Ascending aorta (tissue), 2 donors: ENCODE measurements around the gene CLCA1. TPM values are rescaled to one million over a fixed set of nuclear protein-coding genes. Genes with fewer than 3 reads are reported as not detected.

Experiments
- DNase-seq, 2 donors: peaks; one replicate each; pipeline ENCODE4 v3.0.0-alpha.2; 2019; ENCODE audit warnings: low spot score in 2 of 2
- H3K27ac ChIP-seq, 2 donors: fragments of 200-600 bp; sonication (generic); one replicate each; pipeline ENCODE4 v1.5.1; 2016 to 2017; ENCODE audit warnings: mild to moderate bottlenecking in 1 of 2
- H3K27me3 ChIP-seq: fragments of 200-600 bp; sonication (generic); one replicate; pipeline ENCODE4 v1.5.1; 2017
- H3K36me3 ChIP-seq, 2 donors: fragments of 200-600 bp; sonication (generic); one replicate each; pipeline ENCODE4 v1.5.1; 2016
- H3K4me1 ChIP-seq, 2 donors: fragments of 200-600 bp; sonication (generic); one replicate each; pipeline ENCODE4 v1.5.1; 2016 to 2017; ENCODE audit warnings: mild to moderate bottlenecking in 1 of 2
- H3K4me3 ChIP-seq, 2 donors: fragments of 200-600 bp; sonication (generic); one replicate each; pipeline ENCODE4 v1.5.1; 2016 to 2017; ENCODE audit warnings: mild to moderate bottlenecking in 1 of 2
- H3K9me3 ChIP-seq, 2 donors: fragments of 200-600 bp; sonication (generic); one replicate each; pipeline ENCODE4 v1.5.1; 2016
- intact Hi-C: fragments of 100-400 bp; cut with DNase I; formaldehyde crosslinking; loops from one replicate; pipeline ENCODE4 v1.15.1; 2023
- total RNA-seq: library from RNA; depleted of rRNA; stranded (reverse); fragments of >200 nt; gene quantifications from one replicate; pipeline ENCODE4 v1.1.0, GENCODE V29; 2016
- TF ChIP-seq, protein P1 (sequence below), 3 experiments: fragments of 200-600 bp in 2 of 3; fragments of 450-650 bp in 1 of 3; sonication (generic) in 2 of 3; IDR thresholded peaks; one replicate each; pipeline ENCODE4 v1.5.1; 2016 to 2019; ENCODE audit warnings: antibody characterized with exemption in 3 of 3, mild to moderate bottlenecking in 1 of 3, moderate library complexity in 1 of 3

CLCA1 gene
- total RNA-seq, 1 donor from 2014 or later = not detected

DNA sequence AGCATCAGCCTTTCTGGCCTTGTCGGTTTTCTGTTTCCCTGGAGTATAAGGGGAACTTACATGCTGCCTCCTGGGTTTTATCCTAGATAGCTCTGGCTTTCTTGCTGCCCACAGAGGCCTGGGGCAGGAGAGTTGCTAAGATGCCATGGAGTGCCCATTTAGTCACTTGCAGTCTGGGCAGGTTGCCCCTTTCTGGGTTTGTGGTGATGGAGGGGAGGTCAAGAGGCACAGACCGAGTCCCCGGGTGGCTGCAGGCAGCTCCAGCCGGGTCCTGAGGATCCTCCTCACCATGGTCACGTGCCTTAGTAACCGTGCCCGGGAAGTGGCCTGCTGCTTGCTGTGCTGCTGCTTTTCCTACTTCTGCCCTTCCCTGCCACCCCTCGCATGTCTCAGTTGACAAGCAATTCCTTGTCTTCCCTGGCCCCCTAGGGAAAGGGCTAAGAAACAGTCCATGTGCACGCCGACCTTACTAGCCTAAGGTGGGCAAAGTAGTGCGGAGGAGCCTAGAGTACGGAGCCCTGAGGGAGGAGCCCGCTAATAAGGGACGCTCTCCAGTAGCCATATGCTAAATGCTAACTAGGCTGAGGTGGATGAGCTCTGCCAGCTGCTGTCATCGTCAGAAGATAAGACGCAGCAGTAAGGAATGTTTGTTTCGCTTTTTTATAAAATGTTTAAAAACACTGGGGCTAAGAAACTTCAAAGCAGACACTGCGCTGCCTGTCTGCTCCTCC lies 34.8 kb downstream of the CLCA1 start:
- Histone ChIP-seq H3K9me3 (no peaks in the 10 kb centered on the region), H3K4me3 (peak overlapping the region; percentile 18 to 21), H3K27me3 (no peaks in the 10 kb centered on the region), H3K27ac (no peak overlapping the region), H3K36me3 (no peaks in the 10 kb centered on the region), H3K4me1 (no peaks in the 10 kb centered on the region)
- TF ChIP-seq, protein P1, sequence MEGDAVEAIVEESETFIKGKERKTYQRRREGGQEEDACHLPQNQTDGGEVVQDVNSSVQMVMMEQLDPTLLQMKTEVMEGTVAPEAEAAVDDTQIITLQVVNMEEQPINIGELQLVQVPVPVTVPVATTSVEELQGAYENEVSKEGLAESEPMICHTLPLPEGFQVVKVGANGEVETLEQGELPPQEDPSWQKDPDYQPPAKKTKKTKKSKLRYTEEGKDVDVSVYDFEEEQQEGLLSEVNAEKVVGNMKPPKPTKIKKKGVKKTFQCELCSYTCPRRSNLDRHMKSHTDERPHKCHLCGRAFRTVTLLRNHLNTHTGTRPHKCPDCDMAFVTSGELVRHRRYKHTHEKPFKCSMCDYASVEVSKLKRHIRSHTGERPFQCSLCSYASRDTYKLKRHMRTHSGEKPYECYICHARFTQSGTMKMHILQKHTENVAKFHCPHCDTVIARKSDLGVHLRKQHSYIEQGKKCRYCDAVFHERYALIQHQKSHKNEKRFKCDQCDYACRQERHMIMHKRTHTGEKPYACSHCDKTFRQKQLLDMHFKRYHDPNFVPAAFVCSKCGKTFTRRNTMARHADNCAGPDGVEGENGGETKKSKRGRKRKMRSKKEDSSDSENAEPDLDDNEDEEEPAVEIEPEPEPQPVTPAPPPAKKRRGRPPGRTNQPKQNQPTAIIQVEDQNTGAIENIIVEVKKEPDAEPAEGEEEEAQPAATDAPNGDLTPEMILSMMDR (IDR thresholded peaks at IDR 0.05) = no peak
- intact Hi-C loops = loop anchor here (2.0 kb wide), 1 partner anchor 123 kb away; no protein-coding TSS in a partner anchor
- no peak for DNase-seq

DNA sequence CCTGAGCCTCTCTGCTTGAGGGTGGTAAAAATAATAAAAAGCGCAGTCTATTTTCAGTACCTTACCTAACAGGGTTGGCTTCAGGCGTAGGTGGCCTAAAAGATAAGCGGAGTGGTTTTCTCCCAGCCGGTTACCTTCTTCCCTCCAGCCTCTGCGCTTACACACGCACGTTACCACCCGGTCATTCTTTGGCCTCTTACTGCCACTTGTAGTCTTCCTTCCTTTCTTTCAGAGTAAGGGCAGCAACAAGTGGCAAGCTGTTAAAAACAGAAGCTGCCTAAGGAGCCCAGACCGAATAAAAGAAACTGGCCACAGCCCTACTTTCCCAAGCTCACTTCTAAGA lies 35.4 kb downstream of the CLCA1 start:
- Histone ChIP-seq H3K36me3 (no peaks in the 10 kb centered on the region), H3K4me3 (peak overlapping the region; percentile 18 to 21), H3K9me3 (no peaks in the 10 kb centered on the region), H3K27ac (no peak overlapping the region), H3K27me3 (no peaks in the 10 kb centered on the region), H3K4me1 (no peaks in the 10 kb centered on the region)
- intact Hi-C loops = no loop called here
- TF ChIP-seq, protein P1 (IDR thresholded peaks at IDR 0.05) = no peak
- DNase-seq = no peak

DNA sequence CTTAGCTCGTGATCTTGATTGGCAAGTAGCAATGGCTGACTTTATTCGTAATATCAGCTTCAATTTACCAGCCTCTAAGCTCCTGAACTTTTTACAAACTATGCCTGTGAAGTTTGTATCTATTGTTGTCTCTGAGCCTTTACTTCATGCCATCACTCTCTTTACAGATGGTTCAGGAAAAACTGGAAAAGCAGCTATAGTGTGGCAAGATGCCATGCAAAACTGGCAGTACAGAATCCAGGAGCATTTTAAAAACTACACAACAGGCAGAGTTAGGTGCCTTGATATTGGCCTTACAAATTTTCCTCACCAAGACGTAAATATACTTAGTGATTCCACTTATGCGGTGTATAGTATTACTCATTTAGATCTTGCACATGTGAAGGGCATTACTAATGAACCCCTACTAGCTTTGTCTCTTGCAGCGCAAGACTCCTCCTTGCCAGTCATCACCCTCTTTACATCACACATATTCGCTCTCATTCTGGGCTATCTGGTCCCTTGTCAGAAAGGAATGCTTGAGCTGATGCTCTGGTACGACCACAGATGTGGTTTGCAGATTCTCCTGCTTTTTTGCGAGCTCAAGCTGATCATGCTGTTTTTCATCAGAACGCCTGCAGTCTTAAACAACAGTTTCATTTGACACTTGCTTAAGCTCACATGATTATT lies 36.3 kb downstream of the CLCA1 start:
- TF ChIP-seq, protein P1 (IDR thresholded peaks at IDR 0.05) = no peak
- DNase-seq = no peak
- intact Hi-C loops = no loop called here
- Histone ChIP-seq H3K9me3 (no peaks in the 10 kb centered on the region), H3K27ac (no peak overlapping the region), H3K27me3 (no peaks in the 10 kb centered on the region), H3K4me1 (no peaks in the 10 kb centered on the region), H3K36me3 (no peaks in the 10 kb centered on the region), H3K4me3 (no peak overlapping the region)

DNA sequence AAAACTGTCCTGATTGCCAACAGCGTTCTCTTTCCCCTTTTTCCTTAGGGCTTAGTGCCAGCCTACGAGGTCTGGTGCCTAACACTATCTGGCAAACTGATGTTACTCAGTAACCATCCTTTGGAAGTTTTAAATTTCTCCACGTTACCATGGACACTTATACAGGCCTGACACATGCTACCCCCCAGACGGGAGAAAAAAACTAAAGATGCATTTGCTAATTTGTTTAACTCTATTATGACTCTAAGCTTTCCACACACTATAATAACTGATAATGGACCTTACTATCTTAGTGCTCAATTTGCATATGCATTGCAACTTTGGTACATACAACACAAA lies 36.8 kb downstream of the CLCA1 start:
- no peaks in the 10 kb centered on the region for H3K9me3 ChIP-seq
- H3K27ac ChIP-seq = no peak overlapping the region
- no peaks in the 10 kb centered on the region for H3K36me3 ChIP-seq
- H3K4me1 ChIP-seq = no peaks in the 10 kb centered on the region
- intact Hi-C loops = no loop called here
- H3K27me3 ChIP-seq = no peaks in the 10 kb centered on the region
- no peak overlapping the region for H3K4me3 ChIP-seq
- no peak for DNase-seq
- TF ChIP-seq, protein P1 (IDR thresholded peaks at IDR 0.05) = no peak

DNA sequence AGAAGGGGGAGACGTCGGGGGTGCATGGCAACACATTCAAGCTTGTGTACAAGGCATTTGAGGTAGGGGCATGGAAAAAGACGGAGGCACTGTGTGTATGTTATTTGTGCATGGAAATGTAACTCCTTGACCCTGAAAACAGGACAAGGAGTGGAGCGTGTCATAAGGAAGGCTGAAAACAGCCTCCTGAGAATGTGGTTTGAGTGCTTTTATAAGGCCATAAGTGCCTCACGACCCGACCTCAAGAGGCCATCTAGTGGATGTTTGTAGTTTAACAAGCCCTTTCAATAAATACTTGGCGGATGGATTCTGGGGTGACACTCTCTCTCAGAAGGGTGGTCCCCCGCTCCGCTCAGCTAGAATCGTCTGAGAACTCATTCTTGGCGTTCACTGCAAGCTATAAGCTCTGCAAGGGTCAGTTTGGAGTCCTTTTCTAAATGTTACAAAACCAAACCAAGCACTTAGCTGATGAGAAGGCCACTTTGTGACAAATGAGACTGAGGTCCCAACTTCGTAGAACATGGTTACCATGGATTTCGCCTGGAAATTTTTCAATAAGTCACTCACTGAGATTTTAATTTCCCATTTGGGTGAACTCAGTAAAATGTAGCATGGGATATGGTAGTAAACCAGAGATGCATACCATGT lies 39.3 kb downstream of the CLCA1 start:
- intact Hi-C loops = no loop called here
- H3K9me3 ChIP-seq = no peaks in the 10 kb centered on the region
- H3K4me1 ChIP-seq = no peaks in the 10 kb centered on the region
- TF ChIP-seq, protein P1 (IDR thresholded peaks at IDR 0.05) = peak; percentile 9 to 41 (median 41)
- H3K36me3 ChIP-seq = no peaks in the 10 kb centered on the region
- DNase-seq = no peak
- no peak overlapping the region for H3K4me3 ChIP-seq
- no peaks in the 10 kb centered on the region for H3K27me3 ChIP-seq
- no peak overlapping the region for H3K27ac ChIP-seq
